ENCODE results near the gene SLC25A30. TPM values are rescaled to one million over a fixed set of nuclear protein-coding genes. Genes with fewer than 3 reads are reported as not detected.
A peak's percentile ranks its signal among the peaks of the same experiment; 100 is the strongest.

Gene SLC25A30
- total RNA-seq, 2 experiments from 2014 or later = 21.7 to 22.0 TPM

- Mint-ChIP-seq H3K9me3 (no peaks in the 10 kb centered on the region), H3K4me3 (no peak overlapping the region), H3K27me3 (no peaks in the 10 kb centered on the region), H3K4me1 (peaks cover 23% of the 10 kb centered on the region), H3K36me3 (no peaks in the 10 kb centered on the region), H3K27ac (no peak overlapping the region)
- no peak for DNase-seq
Observed at GRCh38 chr13:45372189-45373161, 45.7 kb downstream of the SLC25A30 start.

- Mint-ChIP-seq H3K27ac (no peak overlapping the region), H3K27me3 (no peaks in the 10 kb centered on the region), H3K4me3 (no peak overlapping the region), H3K36me3 (peaks cover 2% of the 10 kb centered on the region), H3K4me1 (peaks cover 32% of the 10 kb centered on the region), H3K9me3 (no peaks in the 10 kb centered on the region)
- peak; percentile 53 for DNase-seq
Observed at GRCh38 chr13:45370922-45371406, 47.2 kb downstream of the SLC25A30 start.

DNA sequence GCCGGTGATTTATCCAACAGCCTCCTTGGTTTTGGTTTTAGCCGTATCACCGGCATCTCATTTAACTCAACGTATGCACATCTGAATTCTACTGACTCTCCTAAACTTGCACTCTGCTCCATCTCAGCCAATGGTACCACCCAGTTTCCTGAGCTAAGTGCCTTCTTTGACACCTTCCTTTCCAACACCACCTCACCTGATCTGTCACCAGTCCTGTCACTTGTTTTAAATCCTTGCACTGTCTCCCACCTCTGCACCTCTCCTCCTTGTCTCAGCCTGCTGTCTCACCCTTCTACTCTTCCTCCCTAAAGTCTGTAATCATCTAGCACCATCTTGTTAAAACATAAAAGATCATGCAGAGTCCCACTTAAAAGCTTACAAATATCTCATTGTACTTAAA lies 49.1 kb downstream of the SLC25A30 start:
- Mint-ChIP-seq H3K9me3 (peaks cover under 1% of the 10 kb centered on the region), H3K27ac (no peak overlapping the region), H3K36me3 (peaks cover 12% of the 10 kb centered on the region), H3K4me1 (peaks cover 40% of the 10 kb centered on the region), H3K4me3 (no peak overlapping the region), H3K27me3 (no peaks in the 10 kb centered on the region)
- DNase-seq = no peak

- Mint-ChIP-seq H3K27me3 (no peaks in the 10 kb centered on the region), H3K9me3 (peaks cover 6% of the 10 kb centered on the region), H3K4me3 (peak overlapping the region; percentile 30), H3K4me1 (peaks cover 43% of the 10 kb centered on the region), H3K36me3 (peaks cover 17% of the 10 kb centered on the region), H3K27ac (peak overlapping the region; percentile 93)
- DNase-seq = no peak
Observed at GRCh38 chr13:45368571-45368970, 49.6 kb downstream of the SLC25A30 start.

GRCh38 chr13:45368005-45368404 lies 50.2 kb downstream of the SLC25A30 start:
- H3K27me3 Mint-ChIP-seq = no peaks in the 10 kb centered on the region
- peaks cover 9% of the 10 kb centered on the region for H3K9me3 Mint-ChIP-seq
- H3K36me3 Mint-ChIP-seq = peaks cover 20% of the 10 kb centered on the region
- peaks cover 46% of the 10 kb centered on the region for H3K4me1 Mint-ChIP-seq
- no peak overlapping the region for H3K4me3 Mint-ChIP-seq
- DNase-seq = no peak
- peak overlapping the region; percentile 93 for H3K27ac Mint-ChIP-seq

GRCh38 chr13:45367358-45367757 lies 50.8 kb downstream of the SLC25A30 start:
- peaks cover 47% of the 10 kb centered on the region for H3K4me1 Mint-ChIP-seq
- H3K36me3 Mint-ChIP-seq = peaks cover 24% of the 10 kb centered on the region
- DNase-seq = peak; percentile 91
- peak overlapping the region; percentile 40 for H3K4me3 Mint-ChIP-seq
- no peaks in the 10 kb centered on the region for H3K27me3 Mint-ChIP-seq
- H3K9me3 Mint-ChIP-seq = peaks cover 9% of the 10 kb centered on the region
- H3K27ac Mint-ChIP-seq = peak overlapping the region; percentile 93

- peaks cover 9% of the 10 kb centered on the region for H3K9me3 Mint-ChIP-seq
- peaks cover 46% of the 10 kb centered on the region for H3K4me1 Mint-ChIP-seq
- H3K36me3 Mint-ChIP-seq = peaks cover 32% of the 10 kb centered on the region
- no peak overlapping the region for H3K4me3 Mint-ChIP-seq
- no peaks in the 10 kb centered on the region for H3K27me3 Mint-ChIP-seq
- no peak for DNase-seq
- H3K27ac Mint-ChIP-seq = no peak overlapping the region
Observed at GRCh38 chr13:45365558-45365885, 52.7 kb downstream of the SLC25A30 start.

GRCh38 chr13:45364876-45365557 lies 53.2 kb downstream of the SLC25A30 start:
- Mint-ChIP-seq H3K4me1 (peaks cover 46% of the 10 kb centered on the region), H3K4me3 (no peak overlapping the region), H3K36me3 (peaks cover 36% of the 10 kb centered on the region), H3K27me3 (no peaks in the 10 kb centered on the region), H3K27ac (peak overlapping the region; percentile 68), H3K9me3 (peaks cover 9% of the 10 kb centered on the region)
- DNase-seq = no peak

DNA sequence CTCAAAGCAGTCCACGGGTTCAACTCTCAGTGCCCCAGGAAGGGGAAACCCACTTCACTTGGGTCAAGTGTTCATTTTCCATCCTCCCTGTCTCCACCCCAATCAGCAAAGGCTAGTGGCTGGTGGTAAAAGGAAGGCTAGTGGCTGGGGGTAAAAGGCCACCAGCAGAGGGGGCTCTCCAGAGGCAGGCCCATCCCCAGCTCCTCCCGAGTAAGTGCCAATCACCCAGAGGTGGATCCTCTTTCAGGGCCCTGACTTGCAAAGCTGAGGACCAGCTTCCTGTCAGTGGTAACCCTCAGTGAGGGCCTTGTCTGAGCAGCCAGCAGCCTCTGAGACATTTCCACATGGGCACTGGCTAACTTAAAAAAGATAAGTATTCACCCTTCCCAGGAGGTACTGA lies 55.2 kb downstream of the SLC25A30 start:
- Mint-ChIP-seq H3K27ac (no peak overlapping the region), H3K4me1 (peaks cover 38% of the 10 kb centered on the region), H3K27me3 (no peaks in the 10 kb centered on the region), H3K4me3 (no peak overlapping the region), H3K36me3 (peaks cover 44% of the 10 kb centered on the region), H3K9me3 (peaks cover 9% of the 10 kb centered on the region)
- DNase-seq = no peak

- Mint-ChIP-seq H3K36me3 (peaks cover 53% of the 10 kb centered on the region), H3K4me1 (peaks cover 34% of the 10 kb centered on the region), H3K4me3 (no peak overlapping the region), H3K9me3 (peaks cover 9% of the 10 kb centered on the region), H3K27me3 (no peaks in the 10 kb centered on the region), H3K27ac (peak overlapping the region; percentile 34)
- no peak for DNase-seq
Observed at GRCh38 chr13:45361596-45362206, 56.5 kb downstream of the SLC25A30 start.

GRCh38 chr13:45356966-45357672 lies 61.1 kb downstream of the SLC25A30 start:
- Mint-ChIP-seq H3K36me3 (peaks cover 32% of the 10 kb centered on the region), H3K4me3 (no peak overlapping the region), H3K9me3 (no peaks in the 10 kb centered on the region), H3K27me3 (no peaks in the 10 kb centered on the region), H3K27ac (peak overlapping the region; percentile 70), H3K4me1 (peaks cover 21% of the 10 kb centered on the region)
- no peak for DNase-seq

GRCh38 chr13:45353895-45354294 lies 64.3 kb downstream of the SLC25A30 start:
- no peak for DNase-seq
- Mint-ChIP-seq H3K27ac (peak overlapping the region; percentile 18), H3K36me3 (peaks cover 25% of the 10 kb centered on the region), H3K9me3 (no peaks in the 10 kb centered on the region), H3K4me3 (no peak overlapping the region), H3K4me1 (peaks cover 16% of the 10 kb centered on the region), H3K27me3 (no peaks in the 10 kb centered on the region)

GRCh38 chr13:45352031-45352430 lies 66.1 kb downstream of the SLC25A30 start:
- H3K36me3 Mint-ChIP-seq = peaks cover 19% of the 10 kb centered on the region
- no peak overlapping the region for H3K27ac Mint-ChIP-seq
- H3K4me3 Mint-ChIP-seq = no peak overlapping the region
- H3K27me3 Mint-ChIP-seq = no peaks in the 10 kb centered on the region
- H3K9me3 Mint-ChIP-seq = no peaks in the 10 kb centered on the region
- DNase-seq = no peak
- H3K4me1 Mint-ChIP-seq = peaks cover 11% of the 10 kb centered on the region

DNA sequence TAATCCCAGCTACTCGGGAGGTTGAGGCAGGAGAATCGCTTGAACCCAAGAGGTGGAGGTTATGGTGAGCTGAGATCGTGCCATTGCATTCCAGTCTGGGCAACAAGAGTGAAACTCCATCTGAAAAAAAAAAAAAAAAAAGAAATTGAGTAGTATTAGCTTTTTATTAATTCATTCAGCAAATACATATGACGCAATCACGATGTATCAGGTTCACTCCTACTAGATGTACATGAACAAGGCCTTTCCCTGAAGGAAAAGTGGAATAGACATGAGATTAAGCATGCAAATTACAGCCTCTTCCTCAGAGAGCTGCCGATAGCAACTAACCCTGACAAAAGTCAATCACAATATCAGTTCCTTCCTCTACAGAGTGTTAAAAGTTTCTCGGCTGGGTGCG lies 68.0 kb downstream of the SLC25A30 start:
- no peak overlapping the region for H3K4me3 Mint-ChIP-seq
- no peaks in the 10 kb centered on the region for H3K27me3 Mint-ChIP-seq
- H3K27ac Mint-ChIP-seq = no peak overlapping the region
- DNase-seq = no peak
- peaks cover 12% of the 10 kb centered on the region for H3K36me3 Mint-ChIP-seq
- H3K4me1 Mint-ChIP-seq = peaks cover 3% of the 10 kb centered on the region
- H3K9me3 Mint-ChIP-seq = no peaks in the 10 kb centered on the region

Data from activated naive CD8-positive, alpha-beta T cell treated with anti-CD3 and anti-CD28 coated beads for 36 hours (primary cell).